GM19025 (cell line): Measurements from ENCODE around the gene ZNF213.

Source experiments
- ATAC-seq: cut with Tn5 transposase; IDR thresholded peaks from one replicate; pipeline ENCODE4 v1.9.1; 2021; ENCODE audit warnings: mild to moderate bottlenecking, low read depth, moderate library complexity; ENCODE audit not compliant: unreplicated experiment

ZNF213 gene

DNA sequence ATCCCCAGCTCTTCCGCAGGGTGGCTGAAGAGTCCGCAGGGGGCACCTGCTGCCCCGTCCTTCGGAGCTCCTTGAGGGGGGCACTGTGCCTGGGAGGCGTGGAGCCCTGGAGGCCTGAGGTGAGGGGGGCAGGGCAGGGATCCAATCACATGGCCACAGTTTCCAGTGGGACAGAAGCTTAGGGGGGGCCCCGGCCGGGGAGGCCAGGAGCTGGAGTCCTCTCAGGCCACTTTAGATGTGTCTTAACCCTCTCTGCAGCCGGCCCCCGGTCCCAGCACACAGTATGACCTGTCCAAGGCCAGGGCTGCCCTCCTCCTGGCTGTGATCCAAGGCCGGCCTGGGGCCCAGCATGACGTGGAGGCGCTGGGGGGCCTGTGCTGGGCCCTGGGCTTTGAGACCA, 10.8 kb downstream of the ZNF213 start:
- no peak for ATAC-seq

DNA sequence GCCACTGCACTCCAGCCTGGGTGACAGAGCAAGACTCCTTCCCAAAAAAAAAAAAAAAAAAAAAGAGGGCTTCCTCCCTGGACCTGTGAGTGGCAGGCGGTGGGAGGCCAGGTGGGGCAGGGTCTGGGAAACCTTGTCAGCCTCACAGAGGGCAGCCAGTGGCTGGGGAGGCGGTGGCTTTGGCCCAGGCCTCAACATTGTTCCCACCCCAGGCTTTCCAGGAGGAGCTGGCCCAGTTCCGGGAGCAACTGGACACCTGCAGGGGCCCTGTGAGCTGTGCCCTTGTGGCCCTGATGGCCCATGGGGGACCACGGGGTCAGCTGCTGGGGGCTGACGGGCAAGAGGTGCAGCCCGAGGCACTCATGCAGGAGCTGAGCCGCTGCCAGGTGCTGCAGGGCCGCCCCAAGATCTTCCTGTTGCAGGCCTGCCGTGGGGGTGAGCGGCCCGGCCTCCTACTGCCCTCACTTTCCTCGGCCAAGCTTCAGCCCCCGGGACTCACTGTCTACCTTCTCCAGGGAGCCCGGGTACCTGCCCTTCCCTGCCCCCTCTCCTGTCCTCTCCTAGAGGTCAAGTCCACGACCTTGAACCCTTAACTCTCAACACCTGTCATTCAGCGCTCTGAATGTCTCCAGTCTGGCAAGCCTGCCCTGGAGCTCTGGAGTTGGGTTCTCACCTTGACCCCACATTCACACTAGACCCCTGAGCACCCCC, 12.4 kb downstream of the ZNF213 start:
- ATAC-seq = no peak

DNA sequence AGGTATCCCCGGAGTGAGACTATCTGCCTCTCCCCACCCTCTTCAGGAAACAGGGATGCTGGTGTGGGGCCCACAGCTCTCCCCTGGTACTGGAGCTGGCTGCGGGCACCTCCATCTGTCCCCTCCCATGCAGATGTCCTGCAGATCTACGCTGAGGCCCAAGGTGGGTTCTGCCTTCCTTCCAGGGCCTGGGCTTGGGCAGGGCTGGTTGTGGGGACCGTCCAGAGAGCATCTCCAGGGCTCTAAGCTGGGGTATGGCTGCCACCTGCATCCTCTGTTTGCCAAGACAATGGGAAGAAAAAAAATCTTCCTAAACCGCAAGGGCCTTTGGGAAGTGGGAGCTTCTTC, 12.9 kb downstream of the ZNF213 start:
- ATAC-seq = no peak

DNA sequence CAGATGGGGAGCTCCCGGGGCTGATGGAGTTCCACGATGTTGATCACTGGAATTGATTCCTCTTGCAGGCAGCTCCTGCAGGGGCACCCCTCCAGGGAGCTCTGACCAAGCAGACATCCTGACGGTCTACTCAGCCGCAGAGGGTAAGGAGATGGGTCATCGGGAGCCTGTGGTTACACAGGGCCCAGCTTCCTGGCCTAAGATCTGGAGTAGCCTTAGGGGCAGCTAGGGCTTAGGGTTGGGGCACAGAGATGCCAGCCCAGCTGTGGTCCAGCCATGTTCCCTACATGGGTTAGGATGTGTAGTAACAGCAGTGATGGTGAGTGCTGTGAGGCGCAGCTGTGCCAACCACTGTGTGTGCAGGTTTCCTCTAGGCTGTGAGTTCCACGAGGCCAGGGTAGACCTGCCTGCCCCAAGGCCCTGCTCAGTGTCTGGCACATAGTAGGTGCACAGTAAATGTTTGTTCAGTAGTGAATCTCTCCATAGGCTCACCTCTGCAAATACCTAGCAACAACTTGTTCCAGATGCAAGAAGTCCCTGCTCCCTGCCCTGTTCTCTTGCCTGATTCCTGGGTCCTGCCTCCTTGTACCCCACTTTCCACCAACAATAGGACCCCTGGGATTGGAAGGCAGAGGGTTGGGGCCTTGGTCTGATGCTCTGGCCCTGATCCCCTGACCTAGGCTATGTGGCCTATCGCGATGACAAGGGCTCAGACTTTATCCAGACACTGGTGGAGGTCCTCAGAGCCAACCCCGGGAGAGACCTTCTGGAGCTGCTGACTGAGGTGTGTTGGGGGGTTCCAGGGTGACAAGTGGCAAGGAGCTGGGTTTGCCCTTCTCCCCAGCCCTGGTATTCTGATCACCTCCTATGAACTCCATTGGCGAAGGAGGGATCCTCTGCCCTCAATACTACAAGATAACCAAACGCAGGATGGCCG, 13.7 kb downstream of the ZNF213 start:
- no peak for ATAC-seq

DNA sequence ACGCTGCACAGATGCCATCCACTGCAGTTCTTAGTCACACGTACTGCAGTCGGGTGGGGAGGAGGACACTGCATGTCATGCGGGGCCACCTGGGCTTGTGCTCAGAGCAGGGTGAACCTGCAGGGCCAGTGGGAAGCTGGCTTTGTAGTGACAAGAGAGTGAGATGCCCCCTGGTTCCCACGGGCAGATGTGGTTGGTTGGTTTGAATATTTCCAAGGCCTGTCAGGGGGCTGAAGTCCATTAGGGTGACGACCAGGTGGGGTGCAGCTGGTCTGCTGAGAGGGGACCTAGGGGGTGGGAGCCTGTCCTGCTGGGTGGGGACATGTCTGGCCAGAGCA, 14.3 kb downstream of the ZNF213 start:
- ATAC-seq = no peak

DNA sequence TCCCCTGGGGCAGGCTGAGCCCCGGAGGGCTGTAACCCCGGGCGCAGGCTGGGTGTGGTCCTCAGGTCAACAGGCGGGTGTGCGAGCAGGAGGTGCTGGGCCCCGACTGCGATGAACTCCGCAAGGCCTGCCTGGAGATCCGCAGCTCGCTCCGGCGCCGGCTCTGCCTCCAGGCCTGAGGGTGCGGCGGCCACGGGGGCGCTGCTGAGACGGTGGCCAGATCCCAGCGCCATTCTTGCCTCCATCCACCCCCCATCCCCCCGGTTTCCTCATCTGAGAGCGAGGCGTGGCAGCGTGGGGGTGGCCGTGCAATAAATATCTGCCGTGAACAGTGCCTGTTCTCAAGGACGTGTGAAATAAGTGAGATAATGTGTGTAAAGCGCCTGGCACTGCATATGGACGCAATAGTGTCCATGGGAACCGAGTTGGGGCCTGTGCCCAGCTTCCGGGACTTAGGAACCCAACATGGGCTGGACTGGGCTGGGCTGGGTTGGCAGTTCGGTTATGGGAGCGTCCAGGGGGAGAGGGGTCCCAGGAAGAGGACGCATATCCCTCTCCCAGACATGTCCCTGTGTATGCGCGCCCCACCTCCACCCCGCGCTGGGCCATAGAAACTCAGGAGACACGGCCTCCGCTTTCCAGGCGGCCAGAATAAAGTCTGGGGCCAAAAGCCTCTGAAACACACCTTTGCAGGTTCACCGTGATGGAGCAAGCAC, 15.0 kb downstream of the ZNF213 start:
- no peak for ATAC-seq

DNA sequence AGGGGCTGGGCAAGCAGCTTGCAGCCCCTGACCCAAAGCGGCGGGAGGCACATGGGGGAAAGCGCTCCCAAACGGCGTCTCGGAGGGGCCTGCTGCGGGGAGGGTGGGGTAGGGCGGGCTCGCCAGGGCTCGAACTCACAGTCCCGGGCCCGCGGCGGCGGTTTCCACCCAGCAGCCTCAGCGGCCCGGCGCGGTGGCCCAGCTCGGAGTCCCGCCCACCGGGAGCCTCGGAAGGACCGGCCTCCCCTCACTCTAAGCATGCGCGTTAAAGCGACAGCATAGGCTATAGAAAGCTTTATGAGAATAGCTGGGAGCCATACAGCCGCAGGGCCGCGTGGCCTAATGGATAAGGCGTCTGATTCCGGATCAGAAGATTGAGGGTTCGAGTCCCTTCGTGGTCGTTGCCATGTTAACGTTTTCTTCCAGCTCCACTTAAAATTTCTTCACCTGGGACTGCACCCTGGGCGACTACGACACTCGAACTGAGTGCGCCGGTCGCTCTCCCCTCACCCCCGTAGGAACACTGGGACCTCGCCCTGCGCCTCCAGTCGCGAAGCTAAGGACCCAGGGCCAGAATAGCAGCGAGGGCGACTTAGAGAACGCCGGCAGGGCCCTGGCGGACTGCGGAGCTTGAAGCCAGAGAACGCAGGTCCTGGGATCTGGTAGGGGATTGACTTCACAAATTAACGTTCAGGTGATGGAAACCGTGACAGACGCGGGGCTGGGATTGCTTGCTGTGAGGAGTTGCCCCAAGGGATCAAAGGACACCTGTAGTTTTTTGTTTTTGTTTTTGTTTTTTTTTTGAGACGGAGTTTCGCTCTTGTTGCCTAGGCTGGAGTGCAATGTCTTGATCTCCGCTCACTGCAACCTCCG, 15.8 kb downstream of the ZNF213 start:
- ATAC-seq = peak; percentile 63

DNA sequence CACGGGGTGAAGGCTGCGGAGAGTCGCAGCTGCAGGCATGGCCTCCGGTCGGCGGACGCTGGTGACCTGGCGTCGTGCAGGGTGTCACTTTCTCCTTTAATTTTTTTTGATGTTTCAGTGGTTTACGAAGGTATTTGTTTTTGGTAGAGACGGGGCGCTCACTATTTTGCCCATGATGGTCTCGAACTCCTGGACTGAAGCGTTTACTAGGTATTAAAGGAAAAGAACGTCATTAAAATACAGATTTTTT, 17.1 kb downstream of the ZNF213 start:
- ATAC-seq = no peak

DNA sequence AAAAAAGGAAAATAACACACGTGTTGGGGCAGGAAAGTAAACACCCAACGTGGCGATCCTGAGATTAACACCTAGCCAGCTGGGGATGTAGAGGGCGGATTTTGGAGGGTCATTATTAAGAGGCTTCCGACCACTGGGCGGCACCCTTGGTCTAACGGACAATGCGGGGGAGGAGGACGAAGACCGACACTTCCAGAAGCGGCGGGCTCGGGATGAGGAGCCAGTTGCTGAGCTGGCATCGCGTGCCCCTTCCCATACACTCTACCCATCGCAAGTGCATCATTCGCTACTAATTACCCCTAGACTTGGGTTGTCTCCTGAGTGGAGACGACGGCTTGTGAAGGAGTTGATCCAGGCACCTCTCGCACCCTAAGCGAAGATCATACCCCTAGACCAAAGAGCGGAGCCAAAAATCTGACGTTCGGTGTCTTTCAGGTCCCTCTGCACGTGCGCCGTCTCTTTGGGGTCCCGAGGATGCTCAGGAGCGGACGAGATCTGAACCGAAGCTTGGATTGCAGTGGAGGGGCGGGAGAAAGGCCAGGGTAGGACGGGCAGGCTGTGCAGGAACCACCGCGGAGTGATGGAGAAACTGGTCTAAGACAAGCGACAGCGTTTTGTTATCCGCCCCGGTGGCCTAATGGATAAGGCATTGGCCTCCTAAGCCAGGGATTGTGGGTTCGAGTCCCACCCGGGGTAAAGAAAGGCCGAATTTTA, 17.6 kb downstream of the ZNF213 start:
- no peak for ATAC-seq

DNA sequence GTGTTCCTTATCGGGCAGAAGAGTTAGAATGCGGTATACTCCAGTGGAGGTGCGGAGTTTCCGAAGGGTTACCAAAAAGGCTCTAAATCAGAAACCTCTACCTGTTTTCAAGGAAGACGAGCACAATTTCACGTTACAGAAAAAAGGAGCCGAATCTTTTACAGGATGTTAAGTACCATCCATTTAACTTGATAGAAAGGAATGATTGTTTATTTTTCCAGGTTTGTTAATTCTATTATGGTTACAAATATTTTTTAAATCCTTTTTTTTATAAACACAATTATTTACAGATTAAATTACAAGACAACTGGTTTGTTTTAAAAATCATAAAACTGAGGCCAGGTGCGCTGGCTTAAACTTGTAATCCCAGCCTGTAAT, 18.2 kb downstream of the ZNF213 start:
- no peak for ATAC-seq

DNA sequence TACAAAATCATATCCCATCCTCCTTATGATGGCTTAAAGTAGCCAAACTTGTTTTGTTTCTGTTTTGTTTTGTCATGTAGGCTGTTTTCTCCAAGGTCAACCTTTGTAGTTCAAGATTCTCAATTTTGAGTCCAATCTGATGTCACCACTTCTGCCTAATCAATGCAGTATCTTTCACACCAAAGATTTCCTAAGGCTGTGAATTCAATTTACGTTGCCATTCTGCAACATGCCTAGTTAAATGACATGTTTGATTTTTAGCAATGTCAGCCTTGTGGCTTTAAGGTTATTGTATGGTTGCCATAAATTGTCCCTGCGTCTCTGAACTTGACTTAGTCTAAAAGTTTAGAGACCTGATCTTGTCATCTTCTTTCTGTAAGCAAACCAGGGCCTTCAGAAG, 20.4 kb downstream of the ZNF213 start:
- no peak for ATAC-seq

DNA sequence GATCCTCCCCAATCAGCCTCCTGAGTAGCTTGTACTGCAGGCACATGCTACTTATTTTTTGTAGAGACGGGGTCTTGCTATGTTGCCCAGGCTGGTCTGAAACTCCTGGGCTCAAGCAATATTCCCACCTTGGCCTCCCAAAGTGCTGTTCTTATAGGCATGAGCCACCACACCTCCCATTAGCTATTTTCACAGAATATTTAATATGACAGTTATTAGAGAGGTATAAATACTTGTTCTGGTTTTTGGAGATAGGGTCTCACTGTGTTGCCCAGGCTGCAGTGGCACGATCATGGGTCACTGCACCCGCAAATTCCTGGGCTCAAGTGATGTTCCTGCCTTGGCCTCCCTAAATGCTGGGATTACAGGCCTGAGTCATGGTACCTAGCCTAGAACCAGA, 21.1 kb downstream of the ZNF213 start:
- ATAC-seq = no peak

DNA sequence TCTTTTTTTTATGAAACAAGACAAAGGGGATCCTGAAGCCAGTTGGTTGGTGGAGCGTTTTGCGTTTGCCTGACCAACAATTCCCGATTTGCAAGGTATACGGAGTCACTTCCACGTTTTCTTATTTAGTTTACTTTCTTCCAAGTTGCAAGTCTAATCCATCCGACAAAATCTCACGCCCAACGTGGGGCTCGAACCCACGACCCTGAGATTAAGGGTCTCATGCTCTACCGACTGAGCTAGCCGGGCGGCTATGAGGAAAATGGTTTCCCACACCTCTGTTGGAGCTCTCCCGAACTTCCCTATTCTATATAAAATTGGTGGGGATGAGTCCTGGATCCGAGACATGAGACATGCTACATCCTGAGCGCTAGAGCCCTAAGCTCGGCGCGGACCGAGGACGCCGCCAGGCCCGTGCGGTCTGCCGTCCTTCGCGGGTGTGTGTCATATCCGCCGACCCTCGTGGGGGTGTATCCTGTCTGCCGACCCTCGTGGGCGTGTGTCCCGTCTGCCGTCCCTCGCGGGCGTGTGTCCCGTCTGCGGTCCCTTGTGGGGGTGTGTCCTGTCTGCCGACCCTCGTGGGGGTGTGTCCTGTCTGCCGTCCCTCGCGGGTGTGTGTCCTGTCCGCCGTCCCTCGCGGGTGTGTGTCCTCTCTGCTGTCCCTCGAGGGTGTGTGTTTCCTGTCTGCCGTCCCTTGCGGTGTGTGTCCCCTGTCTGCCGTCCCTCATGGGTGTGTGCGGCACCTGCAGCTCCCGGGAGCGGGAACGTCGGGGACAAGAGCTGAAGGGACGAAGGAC, 22.6 kb downstream of the ZNF213 start:
- no peak for ATAC-seq

DNA sequence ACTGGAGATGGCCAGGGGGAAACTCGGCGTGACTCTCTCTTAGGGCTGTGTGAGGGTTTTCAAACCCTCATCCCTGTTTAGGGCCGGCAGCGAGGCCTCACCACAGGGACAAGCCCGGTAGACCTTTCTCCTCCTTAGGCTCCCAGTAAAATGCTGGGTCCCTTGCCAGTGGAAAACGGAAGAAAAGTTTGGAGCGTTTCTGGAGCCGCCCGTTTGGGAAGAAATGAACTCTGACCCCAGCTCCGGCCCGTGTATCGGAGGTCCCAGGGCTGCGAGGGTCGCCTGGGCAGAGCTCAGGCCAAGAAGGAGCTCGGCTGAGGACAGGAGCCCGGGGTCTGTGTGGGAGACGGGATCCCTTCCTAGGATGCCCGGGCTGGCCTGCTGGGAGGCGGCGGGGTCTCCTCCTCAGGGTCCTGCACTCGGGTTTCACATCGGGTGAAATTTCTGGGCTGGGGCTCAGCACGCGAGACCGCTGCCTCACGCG, 23.2 kb downstream of the ZNF213 start:
- no peak for ATAC-seq

DNA sequence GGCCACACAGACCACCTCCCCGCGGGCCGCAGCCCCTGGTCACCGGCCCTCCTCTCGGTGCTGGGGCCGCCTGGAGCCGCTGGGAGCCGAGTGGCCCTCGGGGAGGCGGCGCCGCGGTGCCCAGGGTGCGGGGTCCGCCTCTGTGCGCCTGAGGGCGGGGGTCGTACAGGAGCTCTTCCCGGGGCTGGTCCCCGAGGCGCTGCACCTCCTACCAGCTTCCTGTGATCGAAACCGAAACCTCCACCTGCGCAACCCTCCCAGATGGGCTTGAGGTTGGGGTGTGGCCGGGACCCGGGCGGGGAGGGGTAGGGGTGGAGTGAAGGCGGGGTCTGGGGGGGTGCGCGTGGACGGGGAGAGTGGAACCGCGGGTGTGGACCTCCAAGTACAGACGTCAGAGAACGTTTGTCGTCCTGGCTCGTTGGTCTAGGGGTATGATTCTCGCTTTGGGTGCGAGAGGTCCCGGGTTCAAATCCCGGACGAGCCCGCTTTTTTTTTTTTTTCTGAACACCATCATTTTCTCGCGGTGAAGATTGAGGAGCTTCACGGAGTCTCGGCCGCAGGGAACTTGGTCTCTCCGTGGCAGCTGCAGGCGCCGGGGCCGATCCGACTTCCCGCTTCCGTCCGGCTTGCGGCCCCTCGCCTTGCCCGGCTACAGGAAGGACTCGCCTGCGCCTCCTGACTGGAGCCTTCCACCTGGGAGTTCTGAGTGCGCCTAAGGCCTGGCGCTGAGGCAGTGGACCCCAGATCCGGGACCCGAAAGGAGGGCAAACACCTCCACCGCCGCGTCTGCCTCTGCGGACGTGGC, 23.9 kb downstream of the ZNF213 start:
- no peak for ATAC-seq

DNA sequence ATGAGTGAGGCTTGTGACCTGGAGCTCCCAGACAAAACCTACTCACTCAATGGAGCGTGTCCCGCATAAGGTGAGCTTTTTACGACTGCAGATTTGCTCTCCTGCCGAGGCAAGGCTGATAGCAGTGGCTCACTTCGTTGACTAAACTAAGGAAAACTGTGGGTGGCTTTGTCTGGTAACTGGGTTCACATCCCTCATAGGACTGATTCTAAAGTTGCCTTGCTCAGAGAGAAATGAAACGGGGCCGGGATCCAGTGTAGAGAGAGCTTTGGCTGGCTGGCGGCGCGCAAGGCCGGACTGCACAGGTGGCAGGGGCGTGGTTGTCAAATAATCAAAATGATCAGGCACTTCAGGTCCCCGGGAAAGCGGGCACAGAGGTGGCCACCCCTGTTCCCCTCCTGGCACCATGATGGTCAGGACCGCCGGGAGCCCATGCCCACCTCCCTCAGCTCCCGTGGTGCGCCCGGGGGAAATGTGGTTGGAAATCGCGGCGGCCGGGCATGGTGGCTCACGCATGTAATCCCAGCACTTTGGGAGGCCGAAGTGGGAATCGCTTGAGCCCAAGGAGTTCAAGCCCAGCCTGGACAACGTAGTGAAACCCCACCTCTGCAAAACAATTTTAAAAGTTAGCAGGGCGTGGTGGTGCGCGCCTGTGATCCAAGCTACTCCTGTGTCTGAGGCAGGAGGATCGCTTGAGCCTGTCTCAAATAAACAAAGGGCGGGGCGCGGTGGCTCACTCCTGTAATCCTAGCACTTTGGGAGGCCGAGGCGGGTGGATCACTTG, 26.6 kb downstream of the ZNF213 start:
- ATAC-seq = no peak

DNA sequence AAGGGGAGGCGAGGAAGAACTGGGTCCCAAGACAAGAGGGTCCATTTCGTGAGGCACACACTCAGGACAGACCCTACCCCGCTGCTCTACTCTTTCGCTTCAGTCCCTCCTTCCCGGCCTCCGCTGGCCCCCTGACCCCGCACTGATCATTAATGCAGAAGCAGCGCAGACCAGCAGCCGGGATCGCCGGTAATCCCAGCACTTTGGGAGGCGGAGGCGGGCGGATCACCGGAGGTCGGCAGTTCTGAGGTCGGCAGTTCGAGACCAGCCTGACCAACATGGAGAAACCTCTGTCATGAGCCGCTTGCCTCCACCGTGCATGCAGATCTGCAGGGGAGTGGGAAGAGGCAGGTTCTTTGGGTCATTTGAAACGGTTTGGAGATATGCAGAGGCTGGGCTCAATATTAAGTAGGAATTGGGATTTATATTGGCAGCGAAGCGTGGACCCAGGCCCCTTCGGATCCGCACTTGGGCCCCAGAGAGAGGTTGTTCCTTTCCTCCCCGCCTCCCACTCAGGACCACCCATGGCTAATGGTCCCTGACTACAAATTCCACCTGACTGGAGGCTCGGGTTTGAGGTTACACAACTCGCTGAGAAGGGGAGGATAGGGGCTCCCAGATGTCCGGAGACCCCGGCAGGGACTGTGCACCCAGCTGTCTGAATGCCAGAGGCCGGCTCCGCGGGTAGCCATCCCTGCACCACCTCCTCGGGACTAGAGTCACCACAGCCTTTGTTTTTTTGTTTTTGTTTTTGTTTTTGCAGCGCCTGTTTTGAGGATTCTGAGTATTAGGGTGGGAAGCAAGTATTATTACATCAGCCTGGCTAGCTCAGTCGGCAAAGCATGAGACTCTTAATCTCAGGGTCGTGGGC, 29.5 kb downstream of the ZNF213 start:
- no peak for ATAC-seq
